Loucy (cell line): ENCODE measurements around the gene ZNF423.
A peak's percentile ranks its signal among the peaks of the same experiment; 100 is the strongest.

Source experiments
- H2AFZ ChIP-seq: fragments of 200-600 bp; sonication (generic); 2 replicates; pipeline ENCODE4 v1.6.0; 2016; ENCODE audit warnings: antibody characterized with exemption, mild to moderate bottlenecking, low read length, moderate library complexity
- H3F3A ChIP-seq: fragments of 200-600 bp; 2 replicates; pipeline ENCODE4 v1.6.0; 2016; ENCODE audit warnings: antibody characterized with exemption, low read depth, mild to moderate bottlenecking
- H3K27me3 ChIP-seq: fragments of 200-600 bp; sonication (generic); 2 replicates; pipeline ENCODE4 v1.6.1; 2014; ENCODE audit warnings: low read length, mild to moderate bottlenecking; ENCODE audit not compliant: insufficient read depth, poor library complexity, severe bottlenecking
- H3K36me3 ChIP-seq: fragments of 200-600 bp; sonication (generic); 2 replicates; pipeline ENCODE4 v1.6.1; 2016; ENCODE audit warnings: low read length; ENCODE audit not compliant: insufficient read depth
- H3K4me1 ChIP-seq: fragments of 200-600 bp; sonication (generic); 2 replicates; pipeline ENCODE4 v1.5.1; 2014; ENCODE audit warnings: low read length, mild to moderate bottlenecking; ENCODE audit not compliant: insufficient read depth, poor library complexity, severe bottlenecking
- H3K4me2 ChIP-seq: fragments of 200-600 bp; sonication (generic); 2 replicates; pipeline ENCODE4 v1.6.0; 2014; ENCODE audit warnings: antibody characterized with exemption, low read length, low read depth, mild to moderate bottlenecking; ENCODE audit not compliant: poor library complexity, severe bottlenecking
- H3K4me3 ChIP-seq: fragments of 200-600 bp; sonication (generic); 2 replicates; pipeline ENCODE4 v1.5.1; 2014; ENCODE audit warnings: low read length, mild to moderate bottlenecking, mixed read lengths; ENCODE audit not compliant: poor library complexity, severe bottlenecking
- H3K79me2 ChIP-seq: fragments of 200-600 bp; sonication (generic); 2 replicates; pipeline ENCODE4 v1.6.1; 2014; ENCODE audit warnings: low read length; ENCODE audit not compliant: insufficient read depth
- H3K9ac ChIP-seq: fragments of 200-600 bp; sonication (generic); 2 replicates; pipeline ENCODE4 v1.6.0; 2014; ENCODE audit warnings: mild to moderate bottlenecking, low read depth, low read length, moderate library complexity; ENCODE audit not compliant: poor library complexity, severe bottlenecking
- H3K9me2 ChIP-seq: fragments of 200-600 bp; sonication (generic); replicated peaks from 2 replicates; pipeline ENCODE4 v1.6.1; 2016; ENCODE audit warnings: low read depth, low read length, mixed read lengths
- H3K9me3 ChIP-seq: fragments of 200-600 bp; sonication (generic); 2 replicates; pipeline ENCODE4 v1.6.1; 2014; ENCODE audit warnings: mild to moderate bottlenecking, antibody characterized with exemption, low read length, low read depth; ENCODE audit not compliant: insufficient read depth
- H4K20me1 ChIP-seq: fragments of 200-600 bp; sonication (generic); 2 replicates; pipeline ENCODE4 v1.6.0; 2014; ENCODE audit warnings: antibody characterized with exemption, low read length, mild to moderate bottlenecking; ENCODE audit not compliant: insufficient read depth, poor library complexity, severe bottlenecking
- CTCF ChIP-seq: fragments of 200-600 bp; sonication (generic); conservative IDR thresholded peaks from 2 replicates; pipeline ENCODE4 v1.5.1; 2014; ENCODE audit warnings: mild to moderate bottlenecking, antibody characterized with exemption, low read length
- EZH2phosphoT487 ChIP-seq: fragments of 200-600 bp; IDR thresholded peaks from 2 replicates; pipeline ENCODE4 v1.6.1; 2018; ENCODE audit warnings: antibody characterized with exemption, mild to moderate bottlenecking, moderate library complexity, borderline replicate concordance

Gene ZNF423

GRCh38 chr16:49755716-49756505 is 100.0 kb downstream of the ZNF423 start:
- no peak overlapping the region for H3K4me3 ChIP-seq
- H3K9ac ChIP-seq: no peak overlapping the region
- no peak overlapping the region for H2AFZ ChIP-seq
- no peaks in the 10 kb centered on the region for H4K20me1 ChIP-seq
- H3K9me3 ChIP-seq: no peaks in the 10 kb centered on the region
- no peaks in the 10 kb centered on the region for H3K36me3 ChIP-seq
- H3K27me3 ChIP-seq: no peaks in the 10 kb centered on the region
- H3K9me2 ChIP-seq: no peaks in the 10 kb centered on the region
- peaks cover 10% of the 10 kb centered on the region for H3K4me1 ChIP-seq
- no peaks in the 10 kb centered on the region for H3K79me2 ChIP-seq
- H3F3A ChIP-seq: no peaks in the 10 kb centered on the region
- TF ChIP-seq EZH2phosphoT487 (no peak), CTCF (no peak)
- no peak overlapping the region for H3K4me2 ChIP-seq

- Histone ChIP-seq H3K79me2 (no peaks in the 10 kb centered on the region), H3K4me1 (peaks cover 10% of the 10 kb centered on the region), H3K4me3 (no peak overlapping the region), H3K27me3 (no peaks in the 10 kb centered on the region), H3K9me3 (no peaks in the 10 kb centered on the region), H4K20me1 (no peaks in the 10 kb centered on the region), H3K9ac (no peak overlapping the region), H3K36me3 (no peaks in the 10 kb centered on the region), H3K9me2 (no peaks in the 10 kb centered on the region), H2AFZ (0 out of 2 replicates have a peak overlapping the region, but pooled peaks have one; percentile 80), H3K4me2 (no peak overlapping the region), H3F3A (no peaks in the 10 kb centered on the region)
- TF ChIP-seq CTCF: 0 out of 2 replicates have a peak, but pooled peaks have one; percentile 21
- no peak for TF ChIP-seq EZH2phosphoT487
Observed at GRCh38 chr16:49755313-49755620, 100.6 kb downstream of the ZNF423 start.

GRCh38 chr16:49754495-49755312 is 101.2 kb downstream of the ZNF423 start:
- Histone ChIP-seq H4K20me1 (no peaks in the 10 kb centered on the region), H3K27me3 (no peaks in the 10 kb centered on the region), H3K4me3 (no peak overlapping the region), H3K79me2 (no peaks in the 10 kb centered on the region), H3K36me3 (no peaks in the 10 kb centered on the region), H3F3A (no peaks in the 10 kb centered on the region), H3K9ac (no peak overlapping the region), H3K9me2 (no peaks in the 10 kb centered on the region), H3K4me1 (peaks cover 10% of the 10 kb centered on the region), H2AFZ (peak overlapping the region; percentile 80), H3K4me2 (peak overlapping the region; percentile 41), H3K9me3 (no peaks in the 10 kb centered on the region)
- TF ChIP-seq EZH2phosphoT487 (no peak), CTCF (no peak)
